Glomerular visceral epithelial cell (primary cell): Measurements from ENCODE around the gene NR5A1.

ENCODE experiments used
- DNase-seq: peaks from one replicate; pipeline ENCODE4 v3.0.0-alpha.2; 2016; ENCODE audit errors: extremely low spot score

The NR5A1 gene

GRCh38 chr9:124440786-124441185, 66.4 kb downstream of the NR5A1 start:
- no peak for DNase-seq

DNA sequence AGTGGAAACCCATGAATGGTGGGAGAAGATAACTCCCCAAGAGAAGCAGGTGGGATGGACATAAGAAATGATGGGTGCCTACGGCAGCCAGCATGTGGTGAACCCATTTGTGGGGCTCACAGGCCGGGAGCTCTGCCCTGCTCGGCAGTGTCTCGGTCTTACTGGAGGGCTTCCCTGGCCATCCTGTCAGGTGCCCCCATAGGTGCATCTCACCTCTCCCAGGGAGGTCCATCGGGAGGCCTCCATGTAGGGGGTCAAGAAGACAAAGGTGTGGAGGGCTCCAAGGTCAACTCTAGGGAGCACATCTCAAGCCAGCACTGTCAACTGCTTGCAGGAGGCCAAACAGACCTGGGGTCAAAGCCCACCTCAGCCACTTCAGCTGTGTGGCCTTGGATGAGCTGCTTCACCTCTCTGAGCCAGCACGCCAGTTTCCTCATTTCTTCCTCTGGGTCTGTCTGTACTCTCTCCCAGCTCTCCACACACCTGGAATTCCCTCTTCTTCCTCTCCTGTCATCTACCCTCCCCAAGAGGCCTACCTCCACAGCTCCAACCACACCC, 67.4 kb downstream of the NR5A1 start:
- no peak for DNase-seq

- no peak for DNase-seq
Measured at GRCh38 chr9:124439086-124439485, 68.1 kb downstream of the NR5A1 start.

GRCh38 chr9:124438091-124438490, 69.1 kb downstream of the NR5A1 start:
- DNase-seq, result no peak

GRCh38 chr9:124437086-124437485, 70.1 kb downstream of the NR5A1 start:
- no peak for DNase-seq

DNA sequence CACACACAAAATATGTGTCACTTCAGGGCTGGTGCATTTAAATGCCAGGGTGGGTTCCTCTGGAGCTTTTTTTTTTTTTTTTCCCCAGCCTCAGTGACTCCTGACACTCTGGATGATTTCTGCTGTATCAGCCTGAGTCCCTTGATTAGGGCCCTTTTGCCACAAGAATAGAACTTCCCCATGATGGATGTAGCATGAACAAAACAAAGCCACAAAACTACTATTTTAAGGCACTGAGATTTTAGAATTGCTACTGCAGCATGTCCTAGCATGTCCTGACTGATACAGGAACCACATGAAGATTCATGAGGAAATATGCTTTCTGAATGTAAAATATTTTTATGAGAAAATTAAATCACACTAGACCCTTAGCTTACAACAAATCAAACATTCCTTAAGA, 70.9 kb downstream of the NR5A1 start:
- no peak for DNase-seq
